Activated naive CD4-positive, alpha-beta T cell treated with anti-CD3 and anti-CD28 coated beads, Interleukin-2, amount 50 U/mL, for 72 hours (primary cell): ENCODE data around the gene ATRNL1. TPM values are rescaled to one million over a fixed set of nuclear protein-coding genes. Genes with fewer than 3 reads are reported as not detected.

ENCODE experiments used
- ATAC-seq, 2 donors: fragments of 150-1000 bp; cut with Tn5 transposase; 2 replicates each; pipeline ENCODE4 v1.10.0; 2021; ENCODE audit warnings: mild to moderate bottlenecking in 2 of 2, moderate library complexity in 2 of 2
- DNase-seq, 2 donors: peaks; one replicate each; pipeline ENCODE4 v3.0.0; 2021 to 2022; ENCODE audit warnings: low spot score in 2 of 2
- H3K27ac Mint-ChIP-seq, 2 donors: one replicate each; pipeline ENCODE4 v1.8.0; 2022; ENCODE audit warnings: mild to moderate bottlenecking in 2 of 2, mixed read lengths in 2 of 2
- H3K36me3 Mint-ChIP-seq, 2 donors: one replicate each; pipeline ENCODE4 v1.8.0; 2022; ENCODE audit warnings: mixed read lengths in 2 of 2
- H3K9me3 Mint-ChIP-seq, 2 donors: one replicate each; pipeline ENCODE4 v1.8.0; 2022; ENCODE audit warnings: mixed read lengths in 2 of 2
- total RNA-seq, 2 donors: library from RNA; stranded (reverse); gene quantifications; one replicate each; pipeline ENCODE4 v1.2.3, GENCODE V29; 2022

The ATRNL1 gene
- total RNA-seq, 2 donors from 2014 or later = 0.62 TPM; not detected in 1

GRCh38 chr10:115849197-115849596, 756.0 kb downstream of the ATRNL1 start:
- Mint-ChIP-seq H3K36me3 (no peaks in the 10 kb centered on the region), H3K27ac (no peak overlapping the region), H3K9me3 (peaks cover 0 to 5% of the 10 kb centered on the region in 2 donors)
- no peak for DNase-seq
- ATAC-seq = no peak

- no peak overlapping the region for H3K27ac Mint-ChIP-seq
- ATAC-seq (no peak), DNase-seq (no peak)
- peaks cover 0 to 10% of the 10 kb centered on the region in 2 donors for H3K9me3 Mint-ChIP-seq
- H3K36me3 Mint-ChIP-seq = no peaks in the 10 kb centered on the region
Measured at GRCh38 chr10:115850666-115851065, 757.5 kb downstream of the ATRNL1 start.

- peaks cover 0 to 10% of the 10 kb centered on the region in 2 donors for H3K9me3 Mint-ChIP-seq
- no peaks in the 10 kb centered on the region for H3K36me3 Mint-ChIP-seq
- DNase-seq (no peak), ATAC-seq (no peak)
- no peak overlapping the region for H3K27ac Mint-ChIP-seq
Measured at GRCh38 chr10:115851695-115852094, 758.5 kb downstream of the ATRNL1 start.

- H3K9me3 Mint-ChIP-seq = peaks cover 5 to 7% of the 10 kb centered on the region in 2 donors
- DNase-seq = no peak
- H3K27ac Mint-ChIP-seq = no peak overlapping the region
- H3K36me3 Mint-ChIP-seq = no peaks in the 10 kb centered on the region
- ATAC-seq = no peak
Measured at GRCh38 chr10:115854740-115855435, 761.7 kb downstream of the ATRNL1 start.

- Mint-ChIP-seq H3K36me3 (no peaks in the 10 kb centered on the region), H3K27ac (no peak overlapping the region), H3K9me3 (peaks cover 7 to 12% of the 10 kb centered on the region in 2 donors)
- no peak for DNase-seq
- ATAC-seq = no peak
Measured at GRCh38 chr10:115856580-115856979, 763.4 kb downstream of the ATRNL1 start.

GRCh38 chr10:115857856-115858255, 764.7 kb downstream of the ATRNL1 start:
- Mint-ChIP-seq H3K9me3 (peaks cover 7 to 12% of the 10 kb centered on the region in 2 donors), H3K27ac (no peak overlapping the region), H3K36me3 (no peaks in the 10 kb centered on the region)
- DNase-seq (no peak), ATAC-seq (no peak)

- no peak overlapping the region for H3K27ac Mint-ChIP-seq
- H3K36me3 Mint-ChIP-seq = no peaks in the 10 kb centered on the region
- DNase-seq = no peak
- ATAC-seq = no peak
- H3K9me3 Mint-ChIP-seq = peaks cover 6 to 7% of the 10 kb centered on the region in 2 donors
Measured at GRCh38 chr10:115860182-115861107, 767.3 kb downstream of the ATRNL1 start.

GRCh38 chr10:115861455-115861854, 768.3 kb downstream of the ATRNL1 start:
- Mint-ChIP-seq H3K27ac (no peak overlapping the region), H3K36me3 (no peaks in the 10 kb centered on the region), H3K9me3 (peaks cover 6 to 7% of the 10 kb centered on the region in 2 donors)
- ATAC-seq = no peak
- DNase-seq = no peak

GRCh38 chr10:115861864-115862263, 768.7 kb downstream of the ATRNL1 start:
- H3K9me3 Mint-ChIP-seq = peaks cover 6 to 7% of the 10 kb centered on the region in 2 donors
- H3K27ac Mint-ChIP-seq = no peak overlapping the region
- no peaks in the 10 kb centered on the region for H3K36me3 Mint-ChIP-seq
- ATAC-seq = no peak
- no peak for DNase-seq

GRCh38 chr10:115866174-115866573, 773.0 kb downstream of the ATRNL1 start:
- DNase-seq (no peak), ATAC-seq (no peak)
- Mint-ChIP-seq H3K36me3 (no peaks in the 10 kb centered on the region), H3K9me3 (peaks cover 0 to under 1% of the 10 kb centered on the region in 2 donors), H3K27ac (no peak overlapping the region)

GRCh38 chr10:115866691-115867090, 773.5 kb downstream of the ATRNL1 start:
- ATAC-seq = no peak
- DNase-seq = no peak
- Mint-ChIP-seq H3K36me3 (no peaks in the 10 kb centered on the region), H3K9me3 (no peaks in the 10 kb centered on the region), H3K27ac (no peak overlapping the region)

- ATAC-seq (no peak), DNase-seq (no peak)
- H3K9me3 Mint-ChIP-seq = no peaks in the 10 kb centered on the region
- H3K27ac Mint-ChIP-seq = no peak overlapping the region
- no peaks in the 10 kb centered on the region for H3K36me3 Mint-ChIP-seq
Measured at GRCh38 chr10:115867305-115867704, 774.1 kb downstream of the ATRNL1 start.

GRCh38 chr10:115871855-115872254, 778.7 kb downstream of the ATRNL1 start:
- Mint-ChIP-seq H3K36me3 (no peaks in the 10 kb centered on the region), H3K9me3 (peaks cover 0 to 4% of the 10 kb centered on the region in 2 donors), H3K27ac (no peak overlapping the region)
- DNase-seq (no peak), ATAC-seq (no peak)

GRCh38 chr10:115875172-115875571, 782.0 kb downstream of the ATRNL1 start:
- Mint-ChIP-seq H3K36me3 (no peaks in the 10 kb centered on the region), H3K9me3 (peaks cover 0 to 13% of the 10 kb centered on the region in 2 donors), H3K27ac (no peak overlapping the region)
- DNase-seq (no peak), ATAC-seq (no peak)

- no peak for DNase-seq
- Mint-ChIP-seq H3K9me3 (peaks cover 5 to 10% of the 10 kb centered on the region in 2 donors), H3K27ac (no peak overlapping the region), H3K36me3 (no peaks in the 10 kb centered on the region)
- no peak for ATAC-seq
Measured at GRCh38 chr10:115879372-115880089, 786.4 kb downstream of the ATRNL1 start.

- ATAC-seq (no peak), DNase-seq (no peak)
- Mint-ChIP-seq H3K27ac (no peak overlapping the region), H3K9me3 (peaks cover 8 to 9% of the 10 kb centered on the region in 2 donors), H3K36me3 (no peaks in the 10 kb centered on the region)
Measured at GRCh38 chr10:115882021-115882420, 788.9 kb downstream of the ATRNL1 start.

GRCh38 chr10:115883372-115883771, 790.2 kb downstream of the ATRNL1 start:
- DNase-seq = no peak
- Mint-ChIP-seq H3K27ac (no peak overlapping the region), H3K36me3 (no peaks in the 10 kb centered on the region), H3K9me3 (peaks cover 8 to 12% of the 10 kb centered on the region in 2 donors)
- no peak for ATAC-seq
